Lung (tissue), 12 donors: ENCODE measurements around the gene LARGE1. TPM values are rescaled to one million over a fixed set of nuclear protein-coding genes. Genes with fewer than 3 reads are reported as not detected.

Source experiments
- ATAC-seq: fragments of 200-7000 bp; cut with Tn5 transposase; one replicate; pipeline ENCODE4 v1.9.1; 2020; ENCODE audit warnings: moderate number of reproducible peaks; ENCODE audit not compliant: insufficient read depth, low FRiP score
- DNase-seq, 3 donors: peaks; one replicate each; pipeline ENCODE4 v3.0.0-alpha.2; 2013 to 2017
- H3K27ac ChIP-seq, 2 donors: one replicate each; pipeline ENCODE4 v1.5.1; 2013; ENCODE audit warnings: mild to moderate bottlenecking in 2 of 2, moderate library complexity in 2 of 2, control low read depth in 1 of 2, inconsistent platforms in 1 of 2, low read depth in 1 of 2, low read length in 1 of 2
- H3K27me3 ChIP-seq, 3 donors: one replicate each; pipeline ENCODE4 v1.5.1; 2013; ENCODE audit warnings: low read length in 2 of 3; ENCODE audit not compliant: control insufficient read depth in 3 of 3, insufficient read depth in 3 of 3
- H3K36me3 ChIP-seq, 4 donors: one replicate each; pipeline ENCODE4 v1.5.1; 2013; ENCODE audit warnings: low read length in 4 of 4, mild to moderate bottlenecking in 1 of 4, moderate library complexity in 1 of 4; ENCODE audit not compliant: control insufficient read depth in 4 of 4, insufficient read depth in 4 of 4
- H3K4me1 ChIP-seq, 5 donors: one replicate each; pipeline ENCODE4 v1.5.1; 2013; ENCODE audit warnings: low read length in 5 of 5, mild to moderate bottlenecking in 2 of 5, moderate library complexity in 1 of 5; ENCODE audit not compliant: control insufficient read depth in 5 of 5, insufficient read depth in 5 of 5
- H3K4me3 ChIP-seq: one replicate; pipeline ENCODE4 v1.5.1; 2013; ENCODE audit warnings: mild to moderate bottlenecking, control low read depth, moderate library complexity
- H3K9ac ChIP-seq, 2 donors: one replicate each; pipeline ENCODE4 v1.5.1; 2013; ENCODE audit warnings: low read length in 2 of 2, control low read depth in 1 of 2; ENCODE audit not compliant: insufficient read depth in 1 of 2
- H3K9me3 ChIP-seq, 4 donors: one replicate each; pipeline ENCODE4 v1.5.1; 2013; ENCODE audit warnings: low read length in 3 of 4, mild to moderate bottlenecking in 1 of 4, moderate library complexity in 1 of 4; ENCODE audit not compliant: control insufficient read depth in 4 of 4, insufficient read depth in 3 of 4
- CTCF ChIP-seq: IDR thresholded peaks from 2 replicates; pipeline ENCODE4 v1.5.1; 2012; ENCODE audit warnings: mild to moderate bottlenecking; ENCODE audit errors: control extremely low read depth, extremely low read depth
- WGBS, 2 donors: extraction: QIAGEN DNeasy Blood & Tissue Kit; methylation state at CpG; one replicate each; pipeline ENCODE4 v1.1.7; 2013; 5-methylcytosine and 5-hydroxymethylcytosine counted together
- polyA plus RNA-seq, 2 donors: library from polyadenylated mRNA; stranded (reverse); fragments of 200-250 nt; gene quantifications; one replicate each; pipeline ENCODE4 v1.2.1, GENCODE V29; 2013
- total RNA-seq, 2 donors: library from RNA; depleted of rRNA in 1 of 2; stranded (reverse); fragments of >200 nt in 1 of 2; gene quantifications; one replicate each; pipeline ENCODE4 v1.2.1, GENCODE V29; 2014 to 2021
- donor health status: control.
- donor health status: control.
- donor health status: Bipolar disorder and iron deficiency.
- donor health status: healthy.
- donor health status: DM: yes; HTN: yes; CAD: no.

LARGE1 gene
- total and polyA plus RNA-seq, 4 donors, result 2.9 to 41.1 (median 15.4) TPM

- H3K9ac ChIP-seq, result no peak overlapping the region
Observed at GRCh38 chr22:33579448-33580093, 340.7 kb downstream of the LARGE1 start.

GRCh38 chr22:33578752-33579151, 341.5 kb downstream of the LARGE1 start:
- ATAC-seq, result no peak
- no peak for TF ChIP-seq CTCF

More at GRCh38 chr22:33579448-33580093, 340.7 kb downstream of the LARGE1 start:
- H3K4me1 ChIP-seq, result peaks cover 0 to 15% (median 4%) of the 10 kb centered on the region in 5 donors
- ATAC-seq (peak; percentile 72), DNase-seq (peak; percentile 51 to 62 (median 56))
- no peaks in the 10 kb centered on the region for H3K9me3 ChIP-seq
- H3K36me3 ChIP-seq, result no peaks in the 10 kb centered on the region
- H3K27ac ChIP-seq, result no peak overlapping the region
- WGBS, 2 donors, result 64 to 65% methylated on average over 8 of the region's 8 CpGs
- no peaks in the 10 kb centered on the region for H3K27me3 ChIP-seq
- no peak overlapping the region for H3K4me3 ChIP-seq
- peak; percentile 78 for TF ChIP-seq CTCF

GRCh38 chr22:33577862-33578411, 342.3 kb downstream of the LARGE1 start:
- no peak for TF ChIP-seq CTCF
- DNase-seq, result peak; percentile 23 to 48 (median 41)

More at GRCh38 chr22:33578752-33579151, 341.5 kb downstream of the LARGE1 start:
- Histone ChIP-seq H3K9ac (no peak overlapping the region), H3K4me1 (peaks cover 0 to 15% (median 4%) of the 10 kb centered on the region in 5 donors), H3K27ac (no peak overlapping the region), H3K27me3 (no peaks in the 10 kb centered on the region), H3K4me3 (no peak overlapping the region), H3K9me3 (no peaks in the 10 kb centered on the region), H3K36me3 (no peaks in the 10 kb centered on the region)
- WGBS, 2 donors, result 52 to 53% methylated on average over 1 of the region's 1 CpG
- no peak for DNase-seq

More at GRCh38 chr22:33577862-33578411, 342.3 kb downstream of the LARGE1 start:
- Histone ChIP-seq H3K4me3 (no peak overlapping the region), H3K27me3 (no peaks in the 10 kb centered on the region), H3K9ac (no peak overlapping the region), H3K36me3 (no peaks in the 10 kb centered on the region), H3K27ac (no peak overlapping the region), H3K4me1 (peaks cover 0 to 13% (median 4%) of the 10 kb centered on the region in 5 donors), H3K9me3 (no peaks in the 10 kb centered on the region)
- no peak for ATAC-seq
- WGBS, 2 donors, result 56 to 79% methylated on average over 4 of the region's 4 CpGs
